Eye (tissue), 1 donor: ENCODE measurements around the gene DCST2.
"Not testable (repeated sequence)": the region's sequence is repeated elsewhere in the genome, so short reads cannot be mapped to it uniquely, and the experiment has no call there.

Experiments used
- DNase-seq: peaks from one replicate; pipeline ENCODE4 v3.0.0-alpha.2; 2015

The DCST2 gene

DNA sequence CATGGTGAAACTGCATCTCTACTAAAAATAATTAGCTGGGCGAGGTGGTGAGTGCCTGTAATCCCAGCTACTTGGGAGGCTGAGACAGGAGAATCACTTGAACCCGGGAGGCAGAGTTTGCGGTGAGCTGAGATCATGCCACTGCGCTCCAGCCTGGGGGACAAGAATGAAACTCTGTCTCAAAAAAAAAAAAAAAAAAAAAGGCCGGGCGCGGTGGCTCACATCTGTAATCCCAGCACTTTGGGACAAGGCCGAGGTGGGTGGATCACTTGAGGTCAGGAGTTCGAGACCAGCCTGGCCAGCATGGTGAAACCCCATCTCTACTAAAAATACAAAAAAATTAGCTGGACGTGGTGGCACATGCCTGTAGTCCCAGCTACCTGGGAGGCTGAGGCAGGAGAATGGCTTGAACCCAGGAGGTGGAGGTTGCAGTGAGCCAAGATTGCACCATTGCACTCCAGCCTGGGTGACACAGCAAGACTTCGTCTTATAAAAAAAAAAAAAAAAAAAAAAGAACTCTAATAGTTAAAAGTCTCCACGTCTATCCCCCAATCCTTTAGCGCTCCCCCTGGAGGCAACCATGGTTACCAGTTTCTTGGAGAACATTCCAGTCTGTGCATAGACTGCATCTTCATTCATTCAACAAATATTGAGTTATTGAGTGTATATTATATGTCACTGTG lies 38.1 kb downstream of the DCST2 start:
- peak; percentile 77 for DNase-seq

- no peak for DNase-seq
These were observed 39.0 kb downstream of the DCST2 start for GRCh38 chr1:154994591-154994990.

GRCh38 chr1:154994269-154994587 lies 39.4 kb downstream of the DCST2 start:
- DNase-seq: no peak

- DNase-seq: no peak
These were observed 39.9 kb downstream of the DCST2 start, which contains the start of gene LENEP for GRCh38 chr1:154993572-154994268. Gene LENEP, plus strand, starts transcription at chr1:154993586. Its CDS starts 22 bp downstream, at chr1:154993608.

GRCh38 chr1:154992721-154993571 lies 40.6 kb downstream of the DCST2 start:
- peak; percentile 44 for DNase-seq

GRCh38 chr1:154990276-154990675 lies 43.3 kb downstream of the DCST2 start:
- DNase-seq: no peak

DNA sequence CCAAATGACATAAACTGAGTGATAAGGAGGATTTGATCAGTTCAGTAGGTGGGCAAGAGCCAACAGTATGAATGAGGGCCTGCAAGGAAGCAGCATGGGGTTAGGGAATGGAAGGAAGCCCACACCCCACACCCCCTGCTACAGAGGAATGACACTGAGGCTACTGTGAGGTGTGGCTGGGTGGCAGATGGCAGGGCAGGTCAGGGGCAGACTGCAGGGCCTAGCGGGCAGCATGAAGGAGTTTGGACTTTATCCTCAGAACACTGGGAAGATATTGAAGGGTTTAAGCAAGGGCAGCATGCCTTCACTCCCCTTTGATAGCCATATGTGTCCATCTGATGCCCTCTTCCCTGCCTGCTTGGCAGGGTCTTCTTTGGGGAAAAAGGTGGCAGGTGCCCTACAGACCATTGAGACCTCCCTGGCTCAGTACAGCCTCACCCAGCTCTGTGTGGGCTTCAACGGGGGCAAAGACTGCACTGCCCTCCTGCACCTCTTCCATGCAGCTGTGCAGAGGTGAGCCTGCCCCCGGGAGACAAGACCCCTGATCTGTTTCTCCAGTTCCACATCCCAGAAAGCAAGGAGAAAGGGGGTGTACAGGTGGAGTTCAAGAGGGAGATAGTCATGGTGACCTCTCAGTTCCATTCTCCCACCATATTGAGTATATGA lies 44.3 kb downstream of the DCST2 start:
- DNase-seq: no peak

DNA sequence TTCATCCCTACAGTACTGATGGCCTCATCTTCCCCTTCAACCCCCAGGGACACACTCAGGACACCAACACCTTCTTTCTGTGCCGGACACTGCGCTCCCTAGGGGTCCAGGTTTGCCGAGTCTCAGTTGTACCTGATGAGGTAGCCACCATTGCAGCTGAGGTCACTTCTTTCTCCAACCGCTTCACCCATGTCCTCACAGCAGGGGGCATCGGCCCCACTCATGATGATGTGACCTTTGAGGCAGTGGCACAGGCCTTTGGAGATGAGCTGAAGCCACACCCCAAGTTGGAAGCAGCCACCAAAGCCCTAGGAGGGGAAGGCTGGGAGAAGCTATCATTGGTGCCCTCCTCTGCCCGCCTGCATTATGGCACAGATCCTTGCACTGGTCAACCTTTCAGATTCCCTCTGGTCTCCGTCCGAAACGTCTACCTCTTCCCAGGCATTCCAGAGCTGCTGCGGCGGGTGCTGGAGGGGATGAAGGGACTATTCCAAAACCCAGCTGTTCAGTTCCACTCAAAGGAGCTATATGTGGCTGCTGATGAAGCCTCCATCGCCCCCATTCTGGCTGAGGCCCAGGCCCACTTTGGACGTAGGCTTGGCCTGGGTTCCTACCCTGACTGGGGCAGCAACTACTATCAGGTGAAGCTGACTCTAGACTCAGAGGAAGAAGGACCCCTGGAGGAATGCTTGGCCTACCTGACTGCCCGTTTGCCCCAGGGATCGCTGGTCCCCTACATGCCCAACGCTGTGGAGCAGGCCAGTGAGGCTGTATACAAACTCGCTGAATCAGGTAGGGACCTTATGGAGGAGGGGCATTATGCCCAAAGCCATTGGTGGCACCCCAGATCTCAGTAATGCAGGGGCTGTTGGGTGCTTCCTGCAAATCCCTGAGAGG lies 45.3 kb downstream of the DCST2 start:
- no peak for DNase-seq

GRCh38 chr1:154987326-154987725 lies 46.3 kb downstream of the DCST2 start:
- DNase-seq: no peak

- DNase-seq: not testable (repeated sequence)
These were observed 46.8 kb downstream of the DCST2 start for GRCh38 chr1:154986736-154987135.

DNA sequence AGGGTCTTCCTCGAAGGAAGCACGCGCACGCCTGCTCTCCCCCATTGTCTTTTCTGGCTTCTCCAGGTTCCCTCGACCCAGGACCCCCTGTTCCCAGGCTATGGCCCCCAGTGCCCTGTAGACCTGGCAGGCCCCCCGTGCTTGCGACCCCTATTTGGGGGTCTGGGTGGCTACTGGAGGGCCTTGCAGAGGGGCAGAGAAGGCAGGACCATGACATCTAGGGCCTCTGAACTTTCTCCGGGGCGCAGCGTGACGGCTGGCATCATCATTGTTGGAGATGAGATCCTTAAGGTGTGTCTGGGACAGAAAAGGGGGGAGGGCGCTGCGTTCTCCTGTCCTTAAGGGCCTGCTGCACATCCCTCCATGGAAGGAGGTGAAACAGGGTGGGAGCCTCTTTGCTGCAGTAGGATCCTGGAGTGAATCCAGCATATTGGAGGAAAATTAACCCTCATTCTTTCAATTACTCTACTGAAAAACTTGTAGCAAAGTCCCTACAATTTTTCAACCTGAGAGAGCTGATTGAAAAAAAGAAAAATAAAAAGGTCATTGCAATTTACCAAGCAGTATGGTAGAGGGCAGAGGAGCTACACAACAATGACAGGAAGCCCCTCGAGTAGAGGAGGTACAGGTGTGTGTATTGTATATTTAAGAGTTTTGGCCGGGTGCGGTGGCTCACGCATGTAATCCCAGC lies 49.7 kb downstream of the DCST2 start:
- DNase-seq: no peak

- peak; percentile 100 for DNase-seq
These were observed 50.5 kb downstream of the DCST2 start, which contains the start of gene FLAD1 for GRCh38 chr1:154982897-154983648. Gene FLAD1, plus strand, starts transcription at chr1:154983344. Its CDS starts 351 bp downstream, at chr1:154983695.

DNA sequence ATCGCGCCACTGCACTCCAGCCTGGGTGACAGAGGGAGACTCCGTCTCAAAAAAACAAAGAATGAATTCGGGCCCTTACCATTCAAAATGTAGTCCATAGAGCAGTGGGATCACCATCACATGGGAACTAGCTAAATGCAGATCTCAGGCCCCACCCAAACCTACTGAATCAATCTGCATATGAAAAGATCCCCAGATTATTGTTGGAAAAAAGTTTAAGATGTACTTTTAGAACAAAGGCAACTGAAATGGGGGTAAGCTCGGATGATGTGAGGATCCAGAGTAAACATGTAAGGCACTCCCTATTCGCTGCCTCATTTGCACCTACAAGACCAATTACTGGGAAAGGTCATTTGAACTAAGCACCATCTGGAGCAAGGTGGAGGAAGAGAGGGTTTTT lies 51.2 kb downstream of the DCST2 start:
- DNase-seq: no peak

DNA sequence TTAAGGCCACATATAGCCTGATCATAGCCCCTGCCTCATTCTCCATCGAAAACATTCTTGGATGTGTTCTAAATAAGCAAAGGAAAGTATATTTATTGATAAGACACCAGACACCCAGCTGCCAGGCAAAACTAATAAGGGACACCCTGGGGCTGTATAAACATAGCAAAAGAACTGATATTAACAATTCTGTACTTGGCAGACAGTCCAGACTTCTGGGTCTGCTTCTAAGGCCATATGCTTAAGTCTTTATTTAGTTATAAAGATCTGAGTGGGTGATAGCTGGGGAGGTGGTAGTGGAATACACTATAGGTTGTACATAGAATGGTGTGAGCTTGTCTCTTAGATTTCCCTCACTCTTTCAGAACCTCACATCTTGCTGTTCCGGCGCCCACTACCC lies 55.2 kb downstream of the DCST2 start:
- DNase-seq: no peak

DNA sequence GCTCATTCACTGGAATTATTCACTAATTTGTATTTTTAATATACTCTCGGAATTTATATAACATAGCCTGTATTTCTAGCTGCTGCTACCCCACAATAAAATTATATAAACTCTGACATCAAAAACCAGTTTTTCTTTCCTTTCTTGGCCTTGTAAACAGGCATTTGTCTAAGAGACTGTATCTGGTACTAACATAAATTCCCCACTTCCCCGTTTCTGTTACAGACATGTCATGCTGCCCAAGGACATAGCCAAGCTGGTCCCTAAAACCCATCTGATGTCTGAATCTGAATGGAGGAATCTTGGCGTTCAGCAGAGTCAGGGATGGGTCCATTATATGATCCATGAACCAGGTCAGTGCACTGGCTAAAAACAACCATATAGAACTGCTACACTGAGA lies 55.8 kb downstream of the DCST2 start:
- DNase-seq: not testable (repeated sequence)

DNA sequence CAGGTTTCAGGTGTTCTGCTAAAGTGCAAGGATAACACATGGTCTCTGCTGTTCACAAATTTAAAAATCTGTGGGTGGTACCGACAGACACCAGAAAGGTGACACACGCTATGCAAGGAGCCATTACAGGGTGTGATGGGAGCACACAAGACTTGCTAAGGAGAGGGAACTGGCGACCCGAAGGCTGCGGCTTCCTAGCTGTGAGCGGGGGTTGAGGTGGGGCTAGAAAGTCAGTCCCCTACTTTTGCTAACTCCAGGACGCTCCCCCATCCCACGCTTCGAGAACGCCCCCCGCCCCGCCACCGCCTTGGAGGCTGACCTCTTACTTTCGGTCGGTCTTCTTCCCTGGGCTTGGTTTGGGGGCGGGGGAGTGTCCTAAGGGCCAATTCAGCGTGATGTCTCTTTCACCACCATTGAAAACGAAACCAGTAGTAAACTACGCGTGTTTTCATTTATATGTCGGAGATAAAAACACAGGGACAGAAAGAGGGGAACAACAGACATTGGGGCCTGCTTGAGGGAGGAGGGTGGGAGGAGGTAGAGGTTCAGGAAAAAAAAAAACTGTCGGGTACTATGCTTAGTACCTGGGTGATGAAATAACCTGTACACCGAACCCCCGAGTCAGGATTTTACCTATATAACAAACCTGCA lies 58.0 kb downstream of the DCST2 start:
- peak; percentile 63 for DNase-seq

- peak; percentile 99 for DNase-seq
These were observed 58.7 kb downstream of the DCST2 start for GRCh38 chr1:154974808-154975408.

GRCh38 chr1:154974102-154974807 lies 59.3 kb downstream of the DCST2 start, which contains the start of gene CKS1B:
Gene CKS1B, plus strand, starts transcription at chr1:154974681. Its CDS starts 65 bp downstream, at chr1:154974746.
- peak; percentile 100 for DNase-seq
